ENCODE results near the gene TOB1.
"Not testable (repeated sequence)": the region's sequence is repeated elsewhere in the genome, so short reads cannot be mapped to it uniquely, and the experiment has no call there.

TOB1 gene

DNA sequence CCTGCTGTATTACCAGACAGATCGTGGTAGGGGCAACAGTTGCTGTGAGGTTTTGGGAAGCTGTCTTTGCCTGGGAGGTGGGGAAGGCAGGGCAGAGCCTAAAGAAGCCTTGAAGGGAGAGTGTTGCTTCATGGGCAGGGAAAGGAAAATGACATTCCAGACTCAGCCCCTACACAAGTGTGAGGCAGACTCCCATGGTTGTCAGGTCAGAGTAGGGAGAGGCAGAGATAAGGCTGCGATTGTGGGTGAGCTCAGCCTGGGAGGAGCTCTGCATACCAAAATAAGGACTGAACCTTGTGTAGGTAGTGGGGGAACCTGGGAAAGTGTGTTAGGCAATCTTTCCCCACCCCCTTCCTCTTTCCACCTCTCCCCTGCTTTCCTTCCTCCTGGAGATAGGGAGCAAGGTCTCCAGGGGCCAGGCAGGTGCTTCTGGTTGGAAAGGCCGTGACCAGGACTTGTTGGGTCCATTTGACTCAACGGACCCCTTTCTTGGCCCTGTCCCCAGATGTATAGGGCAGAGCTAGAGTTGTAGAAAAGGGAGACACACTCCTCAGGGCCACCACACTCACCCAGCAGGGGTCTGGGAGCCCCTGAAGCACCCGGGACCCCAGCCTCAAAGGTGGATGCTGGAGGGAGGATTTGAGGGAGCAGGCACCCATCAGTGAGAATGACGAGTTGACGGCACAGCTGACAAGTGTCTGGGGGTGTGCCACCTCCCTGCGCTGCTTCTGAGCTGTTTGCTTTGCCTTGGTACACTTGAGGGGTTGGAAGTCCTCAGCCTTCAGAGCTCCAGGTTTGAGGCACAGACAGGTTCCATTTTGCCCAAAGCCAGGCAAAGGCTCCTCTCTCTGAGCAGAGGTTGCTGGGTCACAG lies 18.5 kb upstream of the TOB1 start:
- H3K4me3 ChIP-seq (ENCODE audit: low read length) = no peak overlapping the region
- DNase-seq (ENCODE audit: low read depth) = peak; percentile 77
- TF ChIP-seq, protein P1, sequence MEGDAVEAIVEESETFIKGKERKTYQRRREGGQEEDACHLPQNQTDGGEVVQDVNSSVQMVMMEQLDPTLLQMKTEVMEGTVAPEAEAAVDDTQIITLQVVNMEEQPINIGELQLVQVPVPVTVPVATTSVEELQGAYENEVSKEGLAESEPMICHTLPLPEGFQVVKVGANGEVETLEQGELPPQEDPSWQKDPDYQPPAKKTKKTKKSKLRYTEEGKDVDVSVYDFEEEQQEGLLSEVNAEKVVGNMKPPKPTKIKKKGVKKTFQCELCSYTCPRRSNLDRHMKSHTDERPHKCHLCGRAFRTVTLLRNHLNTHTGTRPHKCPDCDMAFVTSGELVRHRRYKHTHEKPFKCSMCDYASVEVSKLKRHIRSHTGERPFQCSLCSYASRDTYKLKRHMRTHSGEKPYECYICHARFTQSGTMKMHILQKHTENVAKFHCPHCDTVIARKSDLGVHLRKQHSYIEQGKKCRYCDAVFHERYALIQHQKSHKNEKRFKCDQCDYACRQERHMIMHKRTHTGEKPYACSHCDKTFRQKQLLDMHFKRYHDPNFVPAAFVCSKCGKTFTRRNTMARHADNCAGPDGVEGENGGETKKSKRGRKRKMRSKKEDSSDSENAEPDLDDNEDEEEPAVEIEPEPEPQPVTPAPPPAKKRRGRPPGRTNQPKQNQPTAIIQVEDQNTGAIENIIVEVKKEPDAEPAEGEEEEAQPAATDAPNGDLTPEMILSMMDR (IDR thresholded peaks at IDR 0.05; ENCODE audit: insufficient read depth, low read depth, low read length, missing control alignments) = no peak

DNA sequence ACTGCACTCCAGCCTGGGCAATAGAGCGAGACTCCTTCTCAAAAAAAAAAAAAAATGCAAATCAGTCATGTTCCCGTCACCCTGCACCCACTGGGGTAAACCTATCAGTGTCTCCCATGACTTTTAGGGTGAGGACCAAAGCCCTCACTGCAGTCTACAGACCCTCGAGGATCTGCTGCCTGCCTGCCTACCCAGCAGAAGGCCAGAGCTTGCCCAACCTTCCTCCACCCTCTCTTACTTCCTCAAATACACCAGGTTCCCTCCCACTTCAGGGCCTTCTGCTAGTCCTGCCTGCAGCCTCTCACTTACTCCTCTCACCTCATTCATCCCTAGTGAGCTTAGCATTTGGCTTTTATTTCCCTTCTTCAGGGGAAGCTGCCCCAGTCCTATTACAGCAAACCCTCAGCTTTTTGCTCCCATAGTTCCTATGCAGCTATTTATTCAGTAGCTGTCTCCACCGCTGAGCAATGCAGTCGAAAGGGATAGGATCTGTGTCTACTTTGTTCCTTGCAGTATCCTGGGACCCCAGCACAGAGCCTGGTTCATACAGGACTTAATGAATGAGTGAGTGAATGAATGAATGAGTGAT lies 17.8 kb upstream of the TOB1 start:
- peak; percentile 50 for DNase-seq (ENCODE audit: low read depth)
- TF ChIP-seq, protein P1 (IDR thresholded peaks at IDR 0.05; ENCODE audit: insufficient read depth, low read depth, low read length, missing control alignments) = no peak
- no peak overlapping the region for H3K4me3 ChIP-seq (ENCODE audit: low read length)

DNA sequence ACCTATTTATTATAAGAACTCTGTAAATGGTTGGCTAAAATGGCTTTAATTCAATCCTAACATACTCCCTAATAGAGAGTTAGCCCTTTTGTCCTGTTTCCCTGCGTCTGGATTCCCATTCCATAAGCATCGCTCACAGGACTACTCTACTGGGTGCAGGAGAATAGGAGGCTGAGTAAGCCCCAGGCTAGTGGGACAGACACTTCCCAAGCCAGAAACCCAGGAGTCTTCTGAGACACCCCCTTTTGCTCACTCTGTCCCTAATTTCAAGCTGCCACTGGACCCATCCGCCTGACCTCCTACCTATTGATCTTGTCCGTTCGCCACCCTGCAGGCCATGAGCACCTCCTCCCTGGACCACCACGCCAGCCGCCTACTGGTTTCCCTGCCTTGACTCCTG lies 16.7 kb upstream of the TOB1 start:
- H3K4me3 ChIP-seq (ENCODE audit: low read length) = no peak overlapping the region
- DNase-seq (ENCODE audit: low read depth) = peak; percentile 82
- TF ChIP-seq, protein P1 (IDR thresholded peaks at IDR 0.05; ENCODE audit: insufficient read depth, low read depth, low read length, missing control alignments) = no peak

DNA sequence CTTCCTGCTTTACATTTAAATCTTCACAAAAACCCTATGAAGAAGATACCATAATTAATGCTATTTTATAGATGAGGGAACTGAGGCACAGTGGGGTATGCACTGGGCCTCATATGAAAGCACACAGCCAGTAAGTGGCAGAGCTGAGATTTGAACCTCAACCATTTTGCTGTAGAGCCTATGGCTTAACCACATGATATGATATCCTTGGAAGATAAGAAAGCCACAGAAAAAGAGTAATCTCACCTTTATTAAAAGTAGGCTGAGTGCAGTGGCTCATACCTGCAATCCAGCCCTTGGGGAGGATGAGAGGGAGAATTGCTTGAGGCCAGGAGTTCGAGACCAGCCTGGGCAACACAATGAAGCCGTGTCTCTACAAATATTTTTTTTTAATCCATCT lies 15.0 kb upstream of the TOB1 start:
- no peak overlapping the region for H3K4me3 ChIP-seq (ENCODE audit: low read length)
- TF ChIP-seq, protein P1 (IDR thresholded peaks at IDR 0.05; ENCODE audit: insufficient read depth, low read depth, low read length, missing control alignments) = no peak
- no peak for DNase-seq (ENCODE audit: low read depth)

DNA sequence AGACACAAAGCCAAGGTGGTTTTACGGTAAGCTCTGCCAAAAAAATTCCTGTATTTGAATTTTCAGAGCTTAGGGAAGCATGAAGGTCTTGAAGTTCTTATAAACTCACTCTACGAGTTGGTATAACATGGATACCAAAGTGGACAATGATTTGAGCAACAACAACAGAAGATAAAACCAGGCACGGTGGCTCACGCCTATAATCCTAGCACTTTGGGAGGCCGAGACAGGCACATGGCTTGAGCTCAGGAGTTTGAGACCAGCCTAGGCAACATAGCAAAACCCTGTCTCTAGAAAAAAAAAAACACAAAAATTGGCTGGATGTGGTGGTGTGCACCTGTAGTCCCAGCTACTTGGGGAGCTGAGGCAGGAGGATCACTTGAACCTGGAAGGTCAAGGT lies 12.9 kb upstream of the TOB1 start:
- TF ChIP-seq, protein P1 (IDR thresholded peaks at IDR 0.05; ENCODE audit: insufficient read depth, low read depth, low read length, missing control alignments) = no peak
- no peak for DNase-seq (ENCODE audit: low read depth)
- H3K4me3 ChIP-seq (ENCODE audit: low read length) = no peak overlapping the region

DNA sequence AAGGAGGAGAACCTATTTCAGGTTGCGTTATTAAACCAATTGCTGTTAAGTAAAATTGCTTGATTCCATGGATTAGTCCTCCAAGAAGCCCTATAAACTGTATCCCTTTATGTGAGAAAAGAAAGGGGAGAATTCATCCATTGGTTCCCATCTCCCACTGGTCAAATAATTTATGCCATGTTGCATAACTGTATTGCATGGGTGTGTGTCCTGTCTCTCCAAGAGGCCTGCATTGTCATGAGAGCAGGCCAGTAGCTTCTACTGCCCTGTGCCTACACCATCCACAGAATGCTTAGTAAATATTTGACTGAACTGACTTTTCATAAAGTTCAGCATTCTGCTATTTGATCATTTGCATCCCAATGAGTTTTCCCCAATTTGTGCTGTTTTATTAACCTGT lies 11.7 kb upstream of the TOB1 start:
- TF ChIP-seq, protein P1 (IDR thresholded peaks at IDR 0.05; ENCODE audit: insufficient read depth, low read depth, low read length, missing control alignments) = no peak
- no peak overlapping the region for H3K4me3 ChIP-seq (ENCODE audit: low read length)
- no peak for DNase-seq (ENCODE audit: low read depth)

DNA sequence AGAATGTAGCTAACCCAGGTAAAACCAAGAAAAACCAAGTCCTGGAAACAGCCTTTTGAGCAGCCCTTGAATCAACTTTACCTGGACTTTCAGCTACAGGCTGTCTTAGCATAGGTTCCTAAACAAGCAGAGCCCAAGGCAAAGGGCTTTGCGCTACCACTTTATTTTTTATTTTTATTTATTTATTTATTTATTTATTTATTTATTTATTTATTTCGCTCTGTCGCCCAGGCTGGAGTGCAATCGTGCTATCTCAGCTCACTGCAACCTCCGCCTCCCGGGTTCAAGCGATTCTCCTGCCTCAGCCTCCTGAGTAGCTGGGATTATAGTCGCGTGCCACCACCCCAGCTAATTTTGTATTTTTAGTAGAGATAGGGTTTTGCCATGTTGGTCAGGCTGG lies 10.9 kb upstream of the TOB1 start:
- not testable (repeated sequence) for DNase-seq (ENCODE audit: low read depth); H3K4me3 ChIP-seq (ENCODE audit: low read length)

Data from epithelial cell of esophagus (primary cell).